ENCODE measurements around the gene ASB12.

The ASB12 gene

DNA sequence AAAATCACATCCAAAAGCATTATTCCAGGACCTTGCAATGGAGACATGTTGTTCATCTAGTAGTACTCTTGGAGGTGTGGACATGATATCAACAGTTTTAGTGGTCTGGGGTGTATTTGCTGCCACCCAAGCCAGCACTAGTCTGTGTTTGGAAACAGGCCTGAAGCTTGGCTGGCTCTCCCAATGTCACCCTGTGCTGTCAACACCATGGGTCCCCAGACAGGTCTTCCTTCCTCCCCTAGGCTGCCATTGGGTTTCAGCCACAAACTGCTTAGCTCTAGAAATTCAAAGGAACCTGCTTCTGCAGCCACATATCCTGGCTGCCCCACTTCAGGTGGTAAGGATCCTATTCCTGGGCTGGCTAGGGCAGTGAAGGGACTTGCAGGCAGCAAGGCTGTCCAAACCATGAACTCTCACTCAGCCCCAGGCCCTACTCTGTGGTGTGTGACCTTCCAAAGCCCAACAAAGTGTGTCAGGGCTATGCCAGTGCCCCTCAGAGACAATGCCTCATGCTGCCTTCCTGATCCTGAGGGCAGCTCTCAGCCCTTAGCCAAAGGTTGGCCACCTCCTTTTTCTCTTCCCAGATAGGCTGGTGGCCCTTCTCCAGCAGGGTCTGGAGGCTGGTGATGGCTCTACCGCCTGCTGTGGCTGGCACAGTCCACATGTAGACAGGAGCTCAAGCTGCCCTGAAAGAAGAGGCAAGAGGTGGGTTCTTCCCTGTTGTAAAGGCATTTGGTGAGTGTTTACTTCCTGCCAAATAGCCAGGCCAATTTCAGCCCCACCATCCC lies 43.2 kb downstream of the ASB12 start:
- no peak for DNase-seq (ENCODE audit: low read depth, low spot score)

- DNase-seq (ENCODE audit: low read depth, low spot score), result no peak
These were observed 46.0 kb downstream of the ASB12 start for GRCh38 chrX:64184396-64184795.

- no peak for DNase-seq (ENCODE audit: low read depth, low spot score)
These were observed 48.2 kb downstream of the ASB12 start for GRCh38 chrX:64182208-64182607.

- DNase-seq (ENCODE audit: low read depth, low spot score), result no peak
These were observed 53.5 kb downstream of the ASB12 start for GRCh38 chrX:64176876-64177275.

Data from activated naive CD8-positive, alpha-beta T cell treated with anti-CD3 and anti-CD28 coated beads, Interleukin-2, amount 50 U/mL, for 16 hours (primary cell).